HG03432 (cell line): Measurements from ENCODE around the gene FEM1B.

Experiments used
- ATAC-seq: cut with Tn5 transposase; IDR thresholded peaks from one replicate; pipeline ENCODE4 v1.9.1; 2021; ENCODE audit warnings: mild to moderate bottlenecking, moderate library complexity; ENCODE audit not compliant: unreplicated experiment

Gene FEM1B

DNA sequence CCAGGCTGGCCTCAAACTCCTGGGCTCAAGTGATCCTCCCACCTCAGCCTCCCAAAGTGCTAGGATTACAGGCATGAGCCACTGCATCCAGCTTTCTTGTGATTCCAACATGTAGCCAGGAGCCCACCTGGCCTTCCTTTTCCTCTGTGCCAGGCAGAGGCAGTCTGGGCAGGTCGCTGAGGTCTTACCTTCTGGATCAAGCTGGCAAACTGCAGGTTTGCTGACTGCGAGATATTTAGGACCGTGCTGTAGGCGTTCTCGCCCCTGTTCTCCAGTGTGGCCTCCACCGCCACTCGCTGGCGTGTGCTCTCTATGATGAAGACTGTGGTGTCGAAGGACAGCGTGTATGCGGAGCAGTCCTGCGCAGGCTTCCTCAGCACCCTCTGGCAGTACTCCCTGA, 42.5 kb downstream of the FEM1B start:
- ATAC-seq = no peak

DNA sequence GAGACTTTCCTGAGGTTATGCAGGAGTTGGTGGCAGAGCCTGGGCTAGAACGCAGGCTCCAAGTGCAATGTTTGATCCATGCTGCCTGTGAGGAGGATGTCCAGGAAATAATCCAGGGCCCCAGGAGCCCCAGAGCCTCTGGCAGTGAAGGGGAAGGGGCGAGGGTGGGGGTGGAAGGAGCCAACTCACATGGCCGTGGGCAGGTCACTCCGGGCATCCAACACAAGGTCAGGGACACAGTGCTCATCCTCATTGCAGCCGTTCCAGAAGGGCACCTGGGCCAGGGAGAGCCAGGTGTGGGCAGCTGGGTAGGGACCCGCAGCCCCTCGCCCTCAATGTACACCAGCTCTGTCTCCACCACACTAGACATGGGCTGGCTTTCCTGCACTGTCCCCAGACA, 43.7 kb downstream of the FEM1B start:
- no peak for ATAC-seq

DNA sequence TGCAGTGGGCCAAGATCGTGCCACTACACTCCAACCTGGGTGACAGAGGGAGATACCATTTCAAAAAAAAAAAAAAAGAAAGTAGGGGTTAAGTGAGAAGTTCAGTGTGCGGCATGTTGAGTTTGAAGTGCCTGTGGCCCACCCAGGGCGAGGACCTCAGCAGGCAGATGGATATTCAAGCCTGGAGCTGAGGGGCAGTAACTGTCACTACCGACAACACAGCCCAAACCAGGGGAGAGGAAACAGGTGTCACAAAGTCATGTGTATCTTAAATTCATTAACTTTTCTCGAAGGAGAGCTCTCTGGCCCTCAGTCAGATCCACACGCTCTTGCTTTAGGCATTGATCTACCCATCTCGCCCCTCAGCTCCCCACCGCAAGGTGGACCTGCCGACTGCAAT, 45.3 kb downstream of the FEM1B start:
- ATAC-seq = no peak

DNA sequence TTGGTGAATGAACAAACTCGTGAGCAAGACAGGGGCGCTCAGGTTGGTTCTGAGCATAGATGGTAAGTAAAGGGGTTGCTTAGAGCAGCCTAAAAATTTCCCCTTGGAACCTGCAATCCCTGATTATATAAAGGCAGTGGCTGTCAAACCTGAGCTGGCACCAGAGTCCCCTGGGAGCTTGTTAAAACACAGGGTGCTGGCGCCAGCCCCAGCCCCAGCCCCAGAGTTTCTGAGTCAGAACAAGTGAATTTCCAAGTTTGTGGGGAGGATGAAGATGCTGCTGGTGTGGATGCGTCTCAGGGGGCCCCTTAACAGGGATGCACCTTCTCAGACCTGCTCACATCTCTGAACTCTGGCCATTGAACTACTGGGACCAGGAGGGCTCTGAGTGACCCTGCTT, 48.2 kb downstream of the FEM1B start:
- ATAC-seq = no peak

- ATAC-seq = no peak
Measured at GRCh38 chr15:68326711-68327354, 49.3 kb downstream of the FEM1B start.

DNA sequence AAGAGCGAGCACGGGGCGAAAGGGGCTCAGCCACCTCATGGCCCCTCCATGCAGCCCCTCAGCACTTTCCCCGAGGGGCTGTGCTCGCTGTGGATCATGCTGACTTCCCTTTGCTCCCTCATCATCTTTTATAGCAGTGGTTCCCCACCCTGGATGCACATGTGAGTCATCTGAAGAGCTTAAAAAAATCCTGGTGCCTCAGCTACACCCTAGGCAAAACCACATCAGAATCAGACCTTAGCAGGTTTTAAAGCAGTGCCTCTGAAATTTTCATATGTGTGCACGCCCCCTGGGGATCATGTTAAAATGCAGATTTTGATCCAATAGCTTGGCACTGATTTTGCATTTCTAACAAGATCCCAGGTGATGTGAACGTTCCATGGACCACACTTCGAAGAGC, 50.9 kb downstream of the FEM1B start:
- no peak for ATAC-seq

GRCh38 chr15:68328964-68329363, 51.4 kb downstream of the FEM1B start:
- ATAC-seq = no peak

- no peak for ATAC-seq
Measured at GRCh38 chr15:68330416-68330815, 52.9 kb downstream of the FEM1B start.

DNA sequence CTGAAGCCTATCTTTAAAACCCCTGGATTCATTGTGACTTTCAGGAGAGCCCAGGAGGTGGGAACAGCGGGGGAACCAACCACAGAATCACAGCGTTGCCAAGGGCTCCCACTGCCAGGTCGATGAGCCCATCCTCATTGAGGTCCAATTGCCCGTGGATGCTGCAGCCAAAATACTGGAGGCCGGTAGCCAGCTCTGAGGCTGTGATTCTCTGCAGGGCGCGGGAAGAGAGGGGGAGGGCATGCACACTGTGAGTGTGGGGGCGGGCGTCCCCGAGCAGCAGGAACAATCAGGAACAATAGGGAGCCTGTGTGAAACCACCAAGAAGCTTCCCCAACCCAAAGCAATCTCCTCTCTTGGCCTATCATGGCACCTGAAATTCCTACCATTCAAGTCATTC, 53.4 kb downstream of the FEM1B start:
- no peak for ATAC-seq

GRCh38 chr15:68332266-68332665, 54.7 kb downstream of the FEM1B start:
- ATAC-seq = no peak

DNA sequence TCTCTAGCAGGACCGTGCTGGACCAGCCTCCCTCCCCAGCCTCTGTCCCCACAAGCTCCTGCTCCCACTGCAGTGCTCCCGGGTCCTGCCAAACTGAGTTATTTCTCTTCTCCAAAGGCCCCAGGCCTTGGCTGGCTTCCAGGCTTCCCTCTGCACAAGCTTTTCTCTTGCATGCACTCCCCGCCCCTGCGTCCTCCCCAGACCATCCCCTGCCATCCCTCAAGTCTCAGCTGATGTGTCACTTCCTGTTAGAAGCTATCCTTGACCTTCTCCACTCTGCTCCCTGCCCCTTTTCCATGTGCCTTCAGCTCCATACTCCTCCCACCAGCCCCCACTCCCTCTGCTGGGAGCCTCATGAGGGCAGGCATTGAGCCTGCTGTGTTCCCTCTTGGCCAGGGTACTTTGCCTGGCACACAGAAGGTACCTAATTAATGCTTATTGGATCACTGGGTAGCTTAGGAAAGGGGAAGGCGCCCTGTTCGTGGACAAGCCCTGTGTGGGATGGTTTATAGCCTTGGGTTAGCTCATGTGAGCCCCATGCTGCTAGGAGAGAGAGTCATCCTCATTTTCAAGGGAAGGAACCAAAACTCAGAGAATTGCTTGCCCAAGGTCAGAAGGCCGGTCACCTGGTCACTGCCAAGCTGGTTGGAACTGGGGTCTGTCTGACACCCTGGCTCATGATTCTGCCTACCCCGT, 56.4 kb downstream of the FEM1B start:
- ATAC-seq = no peak

- no peak for ATAC-seq
Measured at GRCh38 chr15:68334661-68335124, 57.1 kb downstream of the FEM1B start.

DNA sequence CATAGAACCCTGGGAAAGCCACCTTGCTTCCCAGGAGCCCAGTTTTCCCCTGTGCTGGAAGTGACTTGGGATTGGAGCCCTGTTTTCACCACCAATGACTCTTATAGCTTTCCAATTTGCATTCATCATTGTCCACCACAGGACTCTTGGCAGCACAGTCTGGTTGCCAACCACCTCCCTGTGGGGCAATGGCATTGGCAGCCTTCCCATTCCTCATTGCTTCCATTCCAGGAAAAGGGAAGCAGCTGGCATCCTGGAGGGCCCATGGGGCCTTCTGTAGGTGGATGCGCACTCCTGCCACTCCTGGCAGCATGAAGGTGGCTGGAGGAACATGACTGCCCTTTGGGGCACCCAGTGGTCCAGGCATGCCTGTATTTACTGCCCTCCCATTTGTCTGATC, 57.7 kb downstream of the FEM1B start:
- no peak for ATAC-seq

- no peak for ATAC-seq
Measured at GRCh38 chr15:68335655-68336054, 58.1 kb downstream of the FEM1B start.

DNA sequence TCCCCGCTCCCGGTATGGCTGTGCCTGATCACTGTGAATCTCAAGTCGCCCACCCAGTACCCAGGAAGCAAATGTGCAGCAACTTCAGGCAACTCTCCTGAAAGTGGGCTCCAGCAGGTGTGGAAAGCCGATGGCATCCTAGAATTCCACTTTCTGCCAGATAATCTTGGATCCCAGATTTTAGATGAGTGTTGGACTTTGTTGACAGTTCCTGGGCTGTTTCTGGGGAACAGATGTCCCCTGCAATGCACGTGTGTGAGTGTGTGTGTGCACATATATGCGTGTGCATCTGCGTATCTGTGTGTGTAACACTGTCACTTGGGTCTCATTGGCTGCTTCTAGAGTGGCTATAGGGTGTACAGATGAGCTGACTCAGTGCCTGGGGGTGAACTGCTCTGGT, 59.0 kb downstream of the FEM1B start:
- no peak for ATAC-seq

DNA sequence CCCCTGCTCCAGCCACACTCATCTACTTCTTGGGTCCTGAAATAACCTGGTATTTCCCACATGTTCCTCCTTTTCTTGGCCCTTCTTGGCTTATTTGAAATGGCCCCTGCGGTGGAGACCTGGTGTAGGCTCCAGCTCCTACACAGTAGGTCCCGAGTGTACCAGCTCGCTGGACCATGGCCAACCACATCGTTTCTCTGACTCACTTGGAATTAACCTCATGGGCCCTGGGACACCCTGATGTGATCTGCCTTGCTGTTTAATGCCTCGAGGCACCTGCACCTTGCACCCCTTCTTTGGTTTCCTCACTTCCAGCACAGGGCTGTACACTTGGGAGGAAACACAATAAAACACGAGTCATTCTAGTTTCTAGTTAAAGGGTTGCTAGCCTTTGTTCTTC, 60.3 kb downstream of the FEM1B start:
- ATAC-seq = no peak

- no peak for ATAC-seq
Measured at GRCh38 chr15:68339481-68339880, 61.9 kb downstream of the FEM1B start.

- ATAC-seq = no peak
Measured at GRCh38 chr15:68340726-68341671, 63.5 kb downstream of the FEM1B start.

- ATAC-seq = no peak
Measured at GRCh38 chr15:68341760-68342725, 64.5 kb downstream of the FEM1B start.

DNA sequence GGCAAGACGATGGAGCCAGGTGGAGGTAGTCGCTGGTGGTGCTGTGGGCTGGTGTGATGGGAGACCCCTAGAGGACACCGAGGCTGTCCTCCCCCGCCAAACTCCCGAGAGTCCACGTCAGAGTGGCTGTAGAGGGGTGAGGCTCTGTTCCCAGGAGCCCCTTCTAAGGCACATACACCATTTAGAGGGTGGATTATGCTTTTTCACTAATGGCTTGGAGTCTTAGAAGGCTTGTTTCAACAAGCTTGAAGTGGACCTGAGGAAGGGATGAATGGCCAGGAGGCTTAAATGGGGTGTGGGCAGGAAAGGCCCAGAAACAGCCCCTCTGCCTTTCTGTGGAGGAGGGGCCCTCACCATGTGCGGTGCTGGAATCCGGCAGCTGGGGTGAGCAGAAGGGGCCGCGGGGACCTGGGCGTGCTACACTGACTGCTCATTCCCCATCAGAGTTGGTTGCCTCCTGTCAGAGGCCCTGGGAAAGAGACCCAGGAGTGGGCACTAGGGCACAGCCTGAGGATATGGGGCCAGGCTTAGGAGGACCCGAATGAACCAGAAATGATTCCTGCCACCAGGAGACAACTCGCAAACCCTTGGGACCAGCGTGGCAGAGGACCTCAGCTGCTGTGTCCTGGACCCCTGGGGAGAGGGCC, 66.2 kb downstream of the FEM1B start:
- ATAC-seq = no peak
